H9 (cell line): ENCODE data around the gene FAM53B. TPM values are rescaled to one million over a fixed set of nuclear protein-coding genes. Genes with fewer than 3 reads are reported as not detected.

ENCODE experiments used
- DNase-seq: peaks from one replicate; pipeline ENCODE4 v3.0.0-alpha.2; 2017
- H2AFZ ChIP-seq: one replicate; pipeline ENCODE4 v1.6.1; 2013; ENCODE audit warnings: mild to moderate bottlenecking, low read length, control low read depth, moderate library complexity
- H2AK5ac ChIP-seq: 2 replicates; pipeline ENCODE4 v1.6.1; 2013; ENCODE audit warnings: low read length, control low read depth, mixed read lengths; ENCODE audit not compliant: insufficient read length
- H2BK120ac ChIP-seq: one replicate; pipeline ENCODE4 v1.6.1; 2013; ENCODE audit warnings: low read depth, mild to moderate bottlenecking, low read length, control low read depth, inconsistent platforms; ENCODE audit not compliant: poor library complexity, severe bottlenecking
- H2BK12ac ChIP-seq: 2 replicates; pipeline ENCODE4 v1.6.1; 2013; ENCODE audit warnings: low read length, control low read depth, mixed read lengths, low read depth; ENCODE audit not compliant: insufficient read length
- H2BK15ac ChIP-seq: 2 replicates; pipeline ENCODE4 v1.6.1; 2013; ENCODE audit warnings: low read depth, low read length, control low read depth
- H2BK20ac ChIP-seq: one replicate; pipeline ENCODE4 v1.6.1; 2013; ENCODE audit warnings: low read depth, mild to moderate bottlenecking, low read length, control low read depth, inconsistent platforms; ENCODE audit not compliant: poor library complexity, severe bottlenecking
- H2BK5ac ChIP-seq: 2 replicates; pipeline ENCODE4 v1.6.1; 2013; ENCODE audit warnings: low read length, control low read depth, mixed read lengths; ENCODE audit not compliant: insufficient read length
- H3K14ac ChIP-seq: 2 replicates; pipeline ENCODE4 v1.6.1; 2013; ENCODE audit warnings: low read length, control low read depth; ENCODE audit not compliant: insufficient read depth
- H3K18ac ChIP-seq: 2 replicates; pipeline ENCODE4 v1.6.1; 2013; ENCODE audit warnings: low read depth, mild to moderate bottlenecking, mixed read lengths, low read length, control low read depth; ENCODE audit not compliant: insufficient read length
- H3K23ac ChIP-seq: 2 replicates; pipeline ENCODE4 v1.6.1; 2013; ENCODE audit warnings: low read length, control low read depth, mixed read lengths, low read depth; ENCODE audit not compliant: insufficient read length
- H3K23me2 ChIP-seq: 2 replicates; pipeline ENCODE4 v1.6.1; 2013; ENCODE audit warnings: low read depth, mild to moderate bottlenecking, mixed read lengths, low read length, control low read depth; ENCODE audit not compliant: insufficient read length, poor library complexity, severe bottlenecking
- H3K27ac ChIP-seq: 2 replicates; pipeline ENCODE4 v1.5.1; 2013; ENCODE audit warnings: low read length, control low read depth, mixed read lengths, low read depth; ENCODE audit not compliant: insufficient read length
- H3K27me3 ChIP-seq: 2 replicates; pipeline ENCODE4 v1.6.1; 2013; ENCODE audit warnings: low read length, control low read depth, inconsistent platforms; ENCODE audit not compliant: insufficient read depth
- H3K4ac ChIP-seq: 2 replicates; pipeline ENCODE4 v1.6.1; 2013; ENCODE audit warnings: low read depth, mild to moderate bottlenecking, control low read depth, inconsistent platforms, low read length, moderate library complexity
- H3K4me1 ChIP-seq: 2 replicates; pipeline ENCODE4 v1.6.1; 2013; ENCODE audit warnings: low read length, control low read depth, inconsistent platforms; ENCODE audit not compliant: insufficient read depth
- H3K4me2 ChIP-seq: 2 replicates; pipeline ENCODE4 v1.6.1; 2013; ENCODE audit warnings: low read length, control low read depth, mixed read lengths; ENCODE audit not compliant: insufficient read length, insufficient read depth
- H3K56ac ChIP-seq: 2 replicates; pipeline ENCODE4 v1.6.1; 2013; ENCODE audit warnings: low read depth, mild to moderate bottlenecking, mixed read lengths, low read length, control low read depth; ENCODE audit not compliant: insufficient read length
- H3K79me1 ChIP-seq: 2 replicates; pipeline ENCODE4 v1.6.1; 2013; ENCODE audit warnings: low read depth, mild to moderate bottlenecking, moderate library complexity, low read length, control low read depth, inconsistent platforms; ENCODE audit not compliant: insufficient read depth, poor library complexity, severe bottlenecking
- H3K79me2 ChIP-seq: 2 replicates; pipeline ENCODE4 v1.6.1; 2013; ENCODE audit warnings: low read length, control low read depth, inconsistent platforms; ENCODE audit not compliant: insufficient read depth
- H3K9ac ChIP-seq: 2 replicates; pipeline ENCODE4 v1.6.1; 2013; ENCODE audit warnings: low read length, control low read depth, mixed read lengths; ENCODE audit not compliant: insufficient read length; ENCODE audit errors: extremely low read depth
- H3K9me3 ChIP-seq: one replicate; pipeline ENCODE4 v1.6.1; 2013; ENCODE audit warnings: low read depth, low read length, inconsistent platforms; ENCODE audit not compliant: control insufficient read depth
- H3T11ph ChIP-seq: one replicate; pipeline ENCODE4 v1.6.1; 2013; ENCODE audit warnings: mild to moderate bottlenecking, low read length, control low read depth, inconsistent platforms
- H4K20me1 ChIP-seq: one replicate; pipeline ENCODE4 v1.6.1; 2013; ENCODE audit not compliant: control insufficient read depth, insufficient read length, insufficient read depth
- H4K5ac ChIP-seq: 2 replicates; pipeline ENCODE4 v1.6.1; 2013; ENCODE audit warnings: low read depth, mild to moderate bottlenecking, mixed read lengths, low read length, control low read depth; ENCODE audit not compliant: insufficient read length
- H4K8ac ChIP-seq: replicated peaks from 2 replicates; pipeline ENCODE4 v1.6.1; 2013; ENCODE audit warnings: low read length, control low read depth, mixed read lengths, low read depth; ENCODE audit not compliant: insufficient read length
- H4K91ac ChIP-seq: 2 replicates; pipeline ENCODE4 v1.6.1; 2013; ENCODE audit warnings: low read depth, mild to moderate bottlenecking, moderate library complexity, mixed read lengths, low read length, control low read depth; ENCODE audit not compliant: insufficient read length
- H3K27ac Mint-ChIP-seq, 3 experiments: 2 replicates in 2 of 3; 3 replicates in 1 of 3; pipeline ENCODE4 v1.8.0; 2020 to 2021; ENCODE audit warnings: mixed read lengths in 3 of 3, mild to moderate bottlenecking in 1 of 3, moderate library complexity in 1 of 3
- H3K27me3 Mint-ChIP-seq: 2 replicates; pipeline ENCODE4 v1.8.0; 2021; ENCODE audit warnings: low read depth, mild to moderate bottlenecking, moderate library complexity, mixed read lengths
- H3K36me3 Mint-ChIP-seq, 3 experiments: 2 replicates in 2 of 3; 3 replicates in 1 of 3; pipeline ENCODE4 v1.8.0; 2020 to 2021; ENCODE audit warnings: low read depth in 3 of 3, mixed read lengths in 3 of 3; ENCODE audit not compliant: insufficient read depth in 1 of 3
- H3K4me1 Mint-ChIP-seq, 2 experiments: 2 replicates each; pipeline ENCODE4 v1.8.0; 2020; ENCODE audit warnings: mixed read lengths in 2 of 2
- H3K4me3 Mint-ChIP-seq, 2 experiments: 2 replicates in 1 of 2; 3 replicates in 1 of 2; pipeline ENCODE4 v1.8.0; 2020 to 2021; ENCODE audit warnings: mild to moderate bottlenecking in 2 of 2, mixed read lengths in 2 of 2, moderate library complexity in 1 of 2
- H3K9me3 Mint-ChIP-seq, 2 experiments: 2 replicates in 1 of 2; 3 replicates in 1 of 2; pipeline ENCODE4 v1.8.0; 2020; ENCODE audit warnings: mild to moderate bottlenecking in 2 of 2, mixed read lengths in 2 of 2, moderate library complexity in 1 of 2
- WGBS: extraction: QIAGEN DNeasy Blood & Tissue Kit; methylation state at CpG from one replicate; pipeline ENCODE4 v1.1.7; 2013; ENCODE audit warnings: missing lambda C conversion rate, low lambda C conversion rate, mixed read lengths; ENCODE audit not compliant: insufficient read length; ENCODE audit errors: extremely low coverage; 5-methylcytosine and 5-hydroxymethylcytosine counted together
- total RNA-seq: library from RNA; stranded (reverse); gene quantifications from 2 replicates; pipeline ENCODE4 v1.2.1, GENCODE V29; 2021
- TF ChIP-seq, protein P1 (sequence below): fragments of 200-600 bp; sonication (generic); conservative IDR thresholded peaks from 3 replicates; pipeline ENCODE4 v1.8.0; 2021; ENCODE audit warnings: antibody characterized with exemption, mild to moderate bottlenecking

Gene FAM53B
- total RNA-seq, 1 experiment from 2014 or later, result 11.5 TPM

GRCh38 chr10:124656541-124656940 is 87.6 kb downstream of the FAM53B start:
- Histone ChIP-seq H3K18ac (no peak overlapping the region), H3K27ac (no peak overlapping the region), H2BK20ac (no peak overlapping the region), H3K23me2 (no peaks in the 10 kb centered on the region), H2BK15ac (no peak overlapping the region), H4K5ac (no peak overlapping the region), H2BK120ac (no peak overlapping the region), H3K4me2 (no peak overlapping the region), H3K27me3 (no peaks in the 10 kb centered on the region), H2AFZ (no peak overlapping the region), H4K91ac (no peak overlapping the region), H4K20me1 (no peaks in the 10 kb centered on the region), H3T11ph (no peak overlapping the region), H3K4ac (no peak overlapping the region), H3K79me2 (no peaks in the 10 kb centered on the region), H3K56ac (no peak overlapping the region), H2AK5ac (no peak overlapping the region), H2BK12ac (no peak overlapping the region), H2BK5ac (no peak overlapping the region), H3K23ac (no peak overlapping the region), H3K9ac (no peak overlapping the region), H3K4me1 (no peaks in the 10 kb centered on the region; the same call in 1 of the 2 replicates), H3K9me3 (no peaks in the 10 kb centered on the region), H3K79me1 (no peaks in the 10 kb centered on the region), H3K14ac (no peak overlapping the region), H4K8ac (no peak overlapping the region)
- no CpG with 5 or more reads among the region's 6 CpGs for WGBS
- Mint-ChIP-seq H3K36me3 (peaks cover 0 to 4% (median 0%) of the 10 kb centered on the region in 3 experiments; a peak in 3 of 7 replicates), H3K27me3 (no peaks in the 10 kb centered on the region; the same call in 1 of the 2 replicates), H3K9me3 (no peaks in the 10 kb centered on the region), H3K4me1 (peaks cover 15 to 17% of the 10 kb centered on the region in 2 experiments), H3K4me3 (no peak overlapping the region), H3K27ac (peak overlapping the region in 1 of 3 experiments; percentile 83; a peak in 2 of 7 replicates)
- TF ChIP-seq, protein P1, sequence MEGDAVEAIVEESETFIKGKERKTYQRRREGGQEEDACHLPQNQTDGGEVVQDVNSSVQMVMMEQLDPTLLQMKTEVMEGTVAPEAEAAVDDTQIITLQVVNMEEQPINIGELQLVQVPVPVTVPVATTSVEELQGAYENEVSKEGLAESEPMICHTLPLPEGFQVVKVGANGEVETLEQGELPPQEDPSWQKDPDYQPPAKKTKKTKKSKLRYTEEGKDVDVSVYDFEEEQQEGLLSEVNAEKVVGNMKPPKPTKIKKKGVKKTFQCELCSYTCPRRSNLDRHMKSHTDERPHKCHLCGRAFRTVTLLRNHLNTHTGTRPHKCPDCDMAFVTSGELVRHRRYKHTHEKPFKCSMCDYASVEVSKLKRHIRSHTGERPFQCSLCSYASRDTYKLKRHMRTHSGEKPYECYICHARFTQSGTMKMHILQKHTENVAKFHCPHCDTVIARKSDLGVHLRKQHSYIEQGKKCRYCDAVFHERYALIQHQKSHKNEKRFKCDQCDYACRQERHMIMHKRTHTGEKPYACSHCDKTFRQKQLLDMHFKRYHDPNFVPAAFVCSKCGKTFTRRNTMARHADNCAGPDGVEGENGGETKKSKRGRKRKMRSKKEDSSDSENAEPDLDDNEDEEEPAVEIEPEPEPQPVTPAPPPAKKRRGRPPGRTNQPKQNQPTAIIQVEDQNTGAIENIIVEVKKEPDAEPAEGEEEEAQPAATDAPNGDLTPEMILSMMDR, result no peak
- DNase-seq, result no peak
